IMR-90 (cell line): ENCODE measurements around the gene SPNS1. TPM values are rescaled to one million over a fixed set of nuclear protein-coding genes. Genes with fewer than 3 reads are reported as not detected.

Source experiments
- ATAC-seq: fragments of 200-7000 bp; cut with Tn5 transposase; 2 replicates; pipeline ENCODE4 v1.9.1; 2020; ENCODE audit warnings: low read depth, mild to moderate bottlenecking, moderate library complexity
- BruUV-seq: library from RNA; stranded (reverse); fragments of 400-500 nt; replicated peaks from 2 replicates; lab custom pipeline; 2021; lab: Mats Ljungman, UMichigan
- CTCF ChIA-PET: fragments of 300-600 bp; formaldehyde crosslinking; extraction: SDS; loops from one replicate; lab custom pipeline; 2021; ENCODE audit warnings: antibody characterized with exemption; lab: Yijun Ruan, JAX
- POLR2A ChIA-PET: fragments of 300-600 bp; sonication (Branson Sonifier 250); formaldehyde crosslinking; loops from one replicate; lab custom pipeline; 2022; ENCODE audit warnings: antibody characterized with exemption; ENCODE audit not compliant: unreplicated experiment; lab: Charles Lee
- DNase-seq: peaks from one replicate; pipeline ENCODE4 v3.0.0; 2013
- H2AFZ ChIP-seq: replicated peaks from 2 replicates; pipeline ENCODE3; 2013; ENCODE audit warnings: low read length, mild to moderate bottlenecking; ENCODE audit not compliant: poor library complexity
- H2AK5ac ChIP-seq: 2 replicates; pipeline ENCODE4 v1.6.1; 2013; ENCODE audit warnings: low read depth, low read length, inconsistent platforms
- H2AK9ac ChIP-seq: replicated peaks from 2 replicates; pipeline ENCODE3; 2013; ENCODE audit warnings: mild to moderate bottlenecking, low read depth, low read length, moderate library complexity; ENCODE audit not compliant: poor library complexity
- H2BK120ac ChIP-seq: 2 replicates; pipeline ENCODE4 v1.6.1; 2013; ENCODE audit warnings: low read depth, low read length, inconsistent platforms
- H2BK15ac ChIP-seq: 3 replicates; pipeline ENCODE4 v1.6.1; 2013; ENCODE audit warnings: low read depth, low read length, inconsistent platforms
- H2BK20ac ChIP-seq: 2 replicates; pipeline ENCODE4 v1.6.1; 2013; ENCODE audit warnings: low read depth, mild to moderate bottlenecking, inconsistent platforms, low read length, moderate library complexity
- H2BK5ac ChIP-seq: 2 replicates; pipeline ENCODE4 v1.6.1; 2013; ENCODE audit warnings: mild to moderate bottlenecking, low read depth, low read length, inconsistent platforms; ENCODE audit not compliant: poor library complexity, severe bottlenecking
- H3K14ac ChIP-seq: replicated peaks from 2 replicates; pipeline ENCODE4 v1.6.1; 2013; ENCODE audit warnings: low read depth, low read length, inconsistent platforms
- H3K18ac ChIP-seq: 2 replicates; pipeline ENCODE4 v1.6.1; 2013; ENCODE audit warnings: low read depth, low read length, control low read depth
- H3K23ac ChIP-seq: 2 replicates; pipeline ENCODE4 v1.6.1; 2013; ENCODE audit warnings: low read depth, low read length, inconsistent platforms
- H3K27ac ChIP-seq: 2 replicates; pipeline ENCODE4 v1.5.1; 2013; ENCODE audit warnings: mild to moderate bottlenecking, control low read depth, low read length; ENCODE audit not compliant: insufficient read depth
- H3K27me3 ChIP-seq: 2 replicates; pipeline ENCODE4 v1.6.1; 2013; ENCODE audit warnings: low read length; ENCODE audit not compliant: control insufficient read depth, insufficient read depth
- H3K36me3 ChIP-seq: 2 replicates; pipeline ENCODE4 v1.6.1; 2013; ENCODE audit warnings: low read length, mixed read lengths; ENCODE audit not compliant: control insufficient read depth, insufficient read depth
- H3K4ac ChIP-seq: 2 replicates; pipeline ENCODE4 v1.6.1; 2013; ENCODE audit warnings: low read depth, low read length, inconsistent platforms
- H3K4me1 ChIP-seq: 2 replicates; pipeline ENCODE4 v1.6.1; 2013; ENCODE audit warnings: low read length, mixed read lengths; ENCODE audit not compliant: control insufficient read depth, insufficient read depth
- H3K4me2 ChIP-seq: 2 replicates; pipeline ENCODE4 v1.6.1; 2013; ENCODE audit warnings: low read depth, mild to moderate bottlenecking, control low read depth, low read length, moderate library complexity
- H3K4me3 ChIP-seq: 2 replicates; pipeline ENCODE4 v1.5.1; 2013; ENCODE audit warnings: low read depth, mild to moderate bottlenecking, control low read depth, low read length, moderate library complexity; ENCODE audit not compliant: insufficient read depth
- H3K56ac ChIP-seq: 2 replicates; pipeline ENCODE4 v1.6.1; 2013; ENCODE audit warnings: low read length, inconsistent platforms; ENCODE audit not compliant: insufficient read depth; ENCODE audit errors: extremely low read depth
- H3K79me1 ChIP-seq, 2 experiments: 2 replicates each; pipeline ENCODE4 v1.6.1; 2013; ENCODE audit warnings: low read length in 2 of 2, inconsistent platforms in 1 of 2, low read depth in 1 of 2
- H3K9ac ChIP-seq: 2 replicates; pipeline ENCODE4 v1.6.1; 2013; ENCODE audit warnings: low read depth, low read length, control low read depth
- H3K9me1 ChIP-seq: 2 replicates; pipeline ENCODE4 v1.6.1; 2013; ENCODE audit warnings: low read length, inconsistent platforms; ENCODE audit not compliant: insufficient read depth
- H3K9me3 ChIP-seq: 2 replicates; pipeline ENCODE4 v1.6.1; 2013; ENCODE audit warnings: low read length; ENCODE audit not compliant: control insufficient read depth, insufficient read depth
- H4K20me1 ChIP-seq: 2 replicates; pipeline ENCODE4 v1.6.1; 2013; ENCODE audit warnings: low read length, inconsistent platforms; ENCODE audit not compliant: insufficient read depth
- H4K5ac ChIP-seq: 2 replicates; pipeline ENCODE4 v1.6.1; 2013; ENCODE audit warnings: mild to moderate bottlenecking, low read depth, low read length, control low read depth
- H4K8ac ChIP-seq, 2 experiments: 2 replicates each; pipeline ENCODE4 v1.6.1; 2013; ENCODE audit warnings: low read depth in 2 of 2, low read length in 2 of 2, control low read depth in 1 of 2, inconsistent platforms in 1 of 2
- H4K91ac ChIP-seq: 2 replicates; pipeline ENCODE4 v1.6.1; 2013; ENCODE audit warnings: low read depth, low read length, inconsistent platforms; ENCODE audit not compliant: insufficient read depth
- BHLHE40 ChIP-seq: fragments of 150-350 bp; IDR thresholded peaks from 2 replicates; pipeline ENCODE4 v1.6.1; 2016; ENCODE audit warnings: mild to moderate bottlenecking, low read depth, low read length
- CEBPB ChIP-seq: IDR thresholded peaks from 2 replicates; pipeline ENCODE4 v1.6.1; 2012; ENCODE audit warnings: low read depth, low read length, improper control_type of control experiment
- CHD1 ChIP-seq: IDR thresholded peaks from 2 replicates; pipeline ENCODE4 v1.6.1; 2012; ENCODE audit warnings: low read depth, low read length, improper control_type of control experiment
- CTCF ChIP-seq: conservative IDR thresholded peaks from 2 replicates; pipeline ENCODE4 v1.5.1; 2012; ENCODE audit warnings: mild to moderate bottlenecking, low read depth, low read length, improper control_type of control experiment
- ELK1 ChIP-seq: fragments of 150-350 bp; IDR thresholded peaks from 2 replicates; pipeline ENCODE4 v1.6.1; 2016; ENCODE audit warnings: low read depth, mild to moderate bottlenecking, low read length, moderate library complexity, borderline replicate concordance
- FOS ChIP-seq: fragments of 150-350 bp; IDR thresholded peaks from 2 replicates; pipeline ENCODE4 v1.6.1; 2016; ENCODE audit warnings: low read depth, low read length
- MAFK ChIP-seq: IDR thresholded peaks from 2 replicates; pipeline ENCODE4 v1.6.1; 2012; ENCODE audit warnings: low read depth, low read length, improper control_type of control experiment
- MAZ ChIP-seq: IDR thresholded peaks from 2 replicates; pipeline ENCODE4 v1.6.1; 2012; ENCODE audit warnings: low read depth, mild to moderate bottlenecking, low read length, improper control_type of control experiment, moderate library complexity, borderline replicate concordance
- MXI1 ChIP-seq: IDR thresholded peaks from 2 replicates; pipeline ENCODE4 v1.6.1; 2012; ENCODE audit warnings: low read depth, mild to moderate bottlenecking, low read length, moderate library complexity, borderline replicate concordance
- NFE2L2 ChIP-seq: fragments of 150-350 bp; IDR thresholded peaks from 2 replicates; pipeline ENCODE4 v1.6.1; 2016; ENCODE audit warnings: low read depth, mild to moderate bottlenecking, low read length
- POLR2A ChIP-seq: IDR thresholded peaks from 2 replicates; pipeline ENCODE4 v1.6.1; 2012; ENCODE audit warnings: mild to moderate bottlenecking, low read depth, low read length
- RAD21 ChIP-seq: IDR thresholded peaks from 2 replicates; pipeline ENCODE4 v1.6.1; 2012; ENCODE audit warnings: low read length, improper control_type of control experiment
- RCOR1 ChIP-seq: IDR thresholded peaks from 2 replicates; pipeline ENCODE4 v1.6.1; 2012; ENCODE audit warnings: mild to moderate bottlenecking, low read length, improper control_type of control experiment; ENCODE audit not compliant: insufficient replicate concordance
- RFX5 ChIP-seq: IDR thresholded peaks from 2 replicates; pipeline ENCODE4 v1.8.0; 2012; ENCODE audit warnings: low read depth, mild to moderate bottlenecking, low read length, moderate library complexity
- SMC3 ChIP-seq: fragments of 150-350 bp; IDR thresholded peaks from 2 replicates; pipeline ENCODE4 v1.6.1; 2016; ENCODE audit warnings: low read depth, mild to moderate bottlenecking, antibody characterized with exemption, low read length, moderate library complexity
- USF2 ChIP-seq: fragments of 150-350 bp; IDR thresholded peaks from 2 replicates; pipeline ENCODE4 v1.6.1; 2017; ENCODE audit warnings: mild to moderate bottlenecking, antibody characterized with exemption, low read length, low read depth
- WGBS, 2 experiments: methylation state at CpG; one replicate each; pipeline versions ENCODE4 v1.1.5 to v1.1.7; 2013; ENCODE audit warnings: missing lambda C conversion rate in 2 of 2; ENCODE audit not compliant: insufficient read length in 1 of 2; ENCODE audit errors: extremely low coverage in 2 of 2; 5-methylcytosine and 5-hydroxymethylcytosine counted together
- dilution Hi-C: fragments of 300-500 bp; cut with HindIII; formaldehyde crosslinking; loops from one replicate; pipeline ENCODE4 v1.14.3; 2018; ENCODE audit warnings: low sequenced_read_pairs; ENCODE audit not compliant: unreplicated experiment
- in situ Hi-C: fragments of 300-500 bp; cut with MboI; formaldehyde crosslinking; loops from 3 replicates; pipeline ENCODE4 v1.14.3; 2019; ENCODE audit warnings: low sequenced_read_pairs, inconsistent platforms, mixed read lengths
- intact Hi-C: fragments of 100-400 bp; cut with micrococcal nuclease; formaldehyde crosslinking; loops from 2 replicates; pipeline ENCODE4 v1.10.0; 2022
- polyA plus RNA-seq, 3 experiments: library from polyadenylated mRNA; depleted of rRNA; stranded (reverse); fragments of >200 nt; gene quantifications; 2 replicates each; pipeline ENCODE4 v1.2.3, GENCODE V29; 2012; ENCODE audit warnings: low replicate concordance in 1 of 3
- total RNA-seq: library from RNA; depleted of rRNA; stranded (reverse); fragments of >200 nt; gene quantifications from 2 replicates; pipeline ENCODE4 v1.2.3, GENCODE V29; 2012

The SPNS1 gene
- total and polyA plus RNA-seq, 2 of the 4 experiments (the other 2 are of a cell fraction) = 4.7 to 37.3 TPM

GRCh38 chr16:29011112-29011511, 36.5 kb downstream of the SPNS1 start:
- ATAC-seq = no peak
- H4K91ac ChIP-seq = no peak overlapping the region
- H4K8ac ChIP-seq = no peak overlapping the region
- no peak overlapping the region for H2BK5ac ChIP-seq
- H3K9me3 ChIP-seq = no peaks in the 10 kb centered on the region
- TF ChIP-seq CTCF = no peak
- TF ChIP-seq SMC3 = no peak
- no peak for TF ChIP-seq CEBPB
- TF ChIP-seq RAD21 = no peak
- TF ChIP-seq USF2 = no peak
- no peak for TF ChIP-seq RCOR1
- TF ChIP-seq CHD1 = no peak
- no peak for TF ChIP-seq BHLHE40
- TF ChIP-seq RFX5 = no peak
- TF ChIP-seq FOS = no peak
- no peak for TF ChIP-seq MXI1
- no peak for TF ChIP-seq ELK1
- no peak for TF ChIP-seq MAZ
- TF ChIP-seq MAFK = no peak
- no peak for TF ChIP-seq NFE2L2
- TF ChIP-seq POLR2A = no peak
- no peaks in the 10 kb centered on the region for H3K9me1 ChIP-seq
- H3K27ac ChIP-seq = no peak overlapping the region
- no peaks in the 10 kb centered on the region for H3K36me3 ChIP-seq
- no peaks in the 10 kb centered on the region for H3K79me1 ChIP-seq
- no peak for DNase-seq
- H3K23ac ChIP-seq = no peak overlapping the region
- intact Hi-C loops (no loop called here), in situ Hi-C loops (no loop called here), dilution Hi-C loops (no loop called here)
- no peaks in the 10 kb centered on the region; the same call in 1 of the 2 replicates for H3K27me3 ChIP-seq
- H2AFZ ChIP-seq = no peak overlapping the region
- no peak overlapping the region for H3K4ac ChIP-seq
- H3K56ac ChIP-seq = no peak overlapping the region
- no peaks in the 10 kb centered on the region for H4K20me1 ChIP-seq
- no peak overlapping the region for H4K5ac ChIP-seq
- WGBS, 2 experiments = 59% methylated on average over 5 of the region's 8 CpGs; no CpG with 5 or more reads in 1 of the 2 experiments
- CTCF ChIA-PET = no interaction called here
- H3K4me1 ChIP-seq = peaks cover 2% of the 10 kb centered on the region; the same call in 1 of the 2 replicates
- H3K14ac ChIP-seq = no peak overlapping the region
- no peak overlapping the region for H2BK120ac ChIP-seq
- H3K4me3 ChIP-seq = no peak overlapping the region
- POLR2A ChIA-PET = no interaction called here
- H2AK5ac ChIP-seq = no peak overlapping the region
- H3K18ac ChIP-seq = no peak overlapping the region
- H2AK9ac ChIP-seq = no peak overlapping the region
- H2BK15ac ChIP-seq = no peak overlapping the region
- no peak overlapping the region for H3K4me2 ChIP-seq
- H3K9ac ChIP-seq = no peak overlapping the region
- no TSS peak for BruUV-seq
- no peak overlapping the region for H2BK20ac ChIP-seq
